GM20000 (cell line): ENCODE results near the gene CLCN2.

Experiments
- DNase-seq: peaks from one replicate; pipeline ENCODE4 v3.0.0; 2012; ENCODE audit warnings: low spot score
- TF ChIP-seq, protein P1 (sequence below): IDR thresholded peaks from 2 replicates; pipeline ENCODE4 v1.5.1; 2012; ENCODE audit warnings: mild to moderate bottlenecking, control low read depth; ENCODE audit errors: extremely low read depth, missing control alignments

CLCN2 gene

DNA sequence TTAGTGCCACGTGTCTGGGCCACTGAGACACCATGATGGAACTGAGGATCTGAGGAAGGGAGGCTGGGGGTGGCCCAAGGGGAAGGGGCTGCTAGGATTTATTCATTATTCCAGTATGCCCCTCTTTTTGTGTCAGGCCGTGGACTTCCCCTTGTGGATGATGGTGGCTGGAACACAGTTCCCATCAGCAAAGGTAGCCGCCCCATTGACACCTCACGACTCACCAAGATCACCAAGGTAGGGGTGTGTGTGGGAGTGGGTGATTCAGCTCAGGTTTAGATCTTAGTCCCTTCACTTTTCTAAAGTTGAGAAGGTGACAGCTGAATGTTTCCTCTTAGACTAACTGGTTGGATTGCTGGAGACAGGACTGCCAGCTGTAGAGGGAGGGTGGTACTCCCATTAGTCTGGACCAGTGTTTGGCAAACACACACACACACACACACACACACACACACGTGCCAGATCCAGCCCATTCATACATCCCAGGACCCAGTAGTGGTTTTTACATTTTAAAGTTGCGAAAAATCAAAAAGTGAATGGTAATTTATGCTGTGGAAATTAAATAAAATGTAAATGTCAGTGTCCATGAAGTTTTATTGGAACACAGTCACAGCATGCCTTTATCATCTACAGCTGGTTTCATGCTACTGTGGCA is 35.6 kb downstream of the CLCN2 start:
- no peak for DNase-seq
- TF ChIP-seq, protein P1, sequence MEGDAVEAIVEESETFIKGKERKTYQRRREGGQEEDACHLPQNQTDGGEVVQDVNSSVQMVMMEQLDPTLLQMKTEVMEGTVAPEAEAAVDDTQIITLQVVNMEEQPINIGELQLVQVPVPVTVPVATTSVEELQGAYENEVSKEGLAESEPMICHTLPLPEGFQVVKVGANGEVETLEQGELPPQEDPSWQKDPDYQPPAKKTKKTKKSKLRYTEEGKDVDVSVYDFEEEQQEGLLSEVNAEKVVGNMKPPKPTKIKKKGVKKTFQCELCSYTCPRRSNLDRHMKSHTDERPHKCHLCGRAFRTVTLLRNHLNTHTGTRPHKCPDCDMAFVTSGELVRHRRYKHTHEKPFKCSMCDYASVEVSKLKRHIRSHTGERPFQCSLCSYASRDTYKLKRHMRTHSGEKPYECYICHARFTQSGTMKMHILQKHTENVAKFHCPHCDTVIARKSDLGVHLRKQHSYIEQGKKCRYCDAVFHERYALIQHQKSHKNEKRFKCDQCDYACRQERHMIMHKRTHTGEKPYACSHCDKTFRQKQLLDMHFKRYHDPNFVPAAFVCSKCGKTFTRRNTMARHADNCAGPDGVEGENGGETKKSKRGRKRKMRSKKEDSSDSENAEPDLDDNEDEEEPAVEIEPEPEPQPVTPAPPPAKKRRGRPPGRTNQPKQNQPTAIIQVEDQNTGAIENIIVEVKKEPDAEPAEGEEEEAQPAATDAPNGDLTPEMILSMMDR = no peak

DNA sequence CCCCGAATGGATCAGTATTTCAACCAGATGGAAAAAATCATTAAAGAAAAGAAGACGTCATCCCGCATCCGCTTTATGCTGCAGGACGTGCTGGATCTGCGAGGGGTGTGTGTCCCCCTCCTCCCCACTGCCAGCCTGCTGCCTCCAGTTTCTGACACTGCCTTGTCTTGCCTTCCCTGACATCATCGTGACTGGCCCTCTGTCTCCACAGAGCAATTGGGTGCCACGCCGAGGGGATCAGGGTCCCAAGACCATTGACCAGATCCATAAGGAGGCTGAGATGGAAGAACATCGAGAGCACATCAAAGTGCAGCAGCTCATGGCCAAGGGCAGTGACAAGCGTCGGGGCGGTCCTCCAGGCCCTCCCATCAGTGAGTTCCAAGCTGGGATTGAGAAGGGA is 36.1 kb downstream of the CLCN2 start:
- no peak for DNase-seq
- TF ChIP-seq, protein P1 = no peak

DNA sequence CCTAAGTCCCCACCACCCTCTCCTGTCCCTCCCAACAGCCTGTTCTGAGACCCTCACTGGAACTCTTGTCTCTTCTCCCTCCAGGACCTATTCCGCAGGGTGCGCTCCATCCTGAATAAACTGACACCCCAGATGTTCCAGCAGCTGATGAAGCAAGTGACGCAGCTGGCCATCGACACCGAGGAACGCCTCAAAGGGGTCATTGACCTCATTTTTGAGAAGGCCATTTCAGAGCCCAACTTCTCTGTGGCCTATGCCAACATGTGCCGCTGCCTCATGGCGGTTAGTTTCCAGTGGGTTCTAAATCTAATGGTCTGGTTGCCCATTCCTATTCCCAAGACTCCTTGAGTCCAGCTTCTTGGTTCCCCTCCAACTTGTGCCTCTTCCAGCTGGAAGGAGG is 37.7 kb downstream of the CLCN2 start:
- TF ChIP-seq, protein P1 = no peak
- no peak for DNase-seq

DNA sequence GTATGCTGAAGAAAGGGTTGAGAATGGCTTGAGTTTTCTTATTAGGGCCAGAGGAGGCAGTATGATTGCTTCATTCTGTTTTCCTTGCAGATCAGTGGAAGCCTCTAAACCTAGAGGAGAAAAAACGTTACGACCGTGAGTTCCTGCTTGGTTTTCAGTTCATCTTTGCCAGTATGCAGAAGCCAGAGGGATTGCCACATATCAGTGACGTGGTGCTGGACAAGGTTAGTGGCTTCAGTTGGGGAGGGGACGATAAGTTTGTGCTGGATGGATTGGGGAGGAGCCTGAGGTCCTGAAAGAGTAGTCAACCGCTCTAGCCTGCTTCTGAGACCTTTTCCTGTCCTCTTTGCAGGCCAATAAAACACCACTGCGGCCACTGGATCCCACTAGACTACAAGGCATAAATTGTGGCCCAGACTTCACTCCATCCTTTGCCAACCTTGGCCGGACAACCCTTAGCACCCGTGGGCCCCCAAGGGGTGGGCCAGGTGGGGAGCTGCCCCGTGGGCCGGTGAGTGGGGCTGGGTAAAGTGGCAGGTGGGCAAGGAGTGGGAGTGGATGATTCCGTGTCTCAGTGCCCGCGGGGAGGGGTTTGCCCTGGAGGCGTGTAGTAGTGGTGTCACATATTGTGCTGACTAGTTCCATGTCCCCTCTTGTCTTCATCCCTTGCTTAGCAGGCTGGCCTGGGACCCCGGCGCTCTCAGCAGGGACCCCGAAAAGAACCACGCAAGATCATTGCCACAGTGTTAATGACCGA is 38.5 kb downstream of the CLCN2 start:
- TF ChIP-seq, protein P1 = no peak
- peak; percentile 6 for DNase-seq

DNA sequence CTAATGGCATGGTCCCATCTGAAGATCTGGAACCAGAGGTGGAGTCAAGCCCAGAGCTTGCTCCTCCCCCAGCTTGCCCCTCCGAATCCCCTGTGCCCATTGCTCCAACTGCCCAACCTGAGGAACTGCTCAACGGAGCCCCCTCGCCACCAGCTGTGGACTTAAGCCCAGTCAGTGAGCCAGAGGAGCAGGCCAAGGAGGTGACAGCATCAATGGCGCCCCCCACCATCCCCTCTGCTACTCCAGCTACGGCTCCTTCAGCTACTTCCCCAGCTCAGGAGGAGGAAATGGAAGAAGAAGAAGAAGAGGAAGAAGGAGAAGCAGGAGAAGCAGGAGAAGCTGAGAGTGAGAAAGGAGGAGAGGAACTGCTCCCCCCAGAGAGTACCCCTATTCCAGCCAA is 39.7 kb downstream of the CLCN2 start:
- DNase-seq = peak; percentile 2
- TF ChIP-seq, protein P1 = no peak

DNA sequence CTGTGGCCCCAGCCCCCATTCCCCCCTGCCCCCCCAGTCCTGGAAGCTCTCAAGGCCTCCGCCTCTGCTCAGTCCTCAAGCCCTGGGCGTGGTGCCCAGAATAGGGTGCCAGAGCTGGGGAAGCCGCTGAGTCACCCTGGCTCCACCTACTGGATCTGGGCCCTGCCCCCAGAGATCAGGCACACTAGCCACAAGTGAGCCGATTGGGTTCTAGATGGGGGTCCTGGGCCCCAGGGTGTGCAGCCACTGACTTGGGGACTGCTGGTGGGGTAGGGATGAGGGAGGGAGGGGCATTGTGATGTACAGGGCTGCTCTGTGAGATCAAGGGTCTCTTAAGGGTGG is 41.3 kb downstream of the CLCN2 start:
- TF ChIP-seq, protein P1 = no peak

DNA sequence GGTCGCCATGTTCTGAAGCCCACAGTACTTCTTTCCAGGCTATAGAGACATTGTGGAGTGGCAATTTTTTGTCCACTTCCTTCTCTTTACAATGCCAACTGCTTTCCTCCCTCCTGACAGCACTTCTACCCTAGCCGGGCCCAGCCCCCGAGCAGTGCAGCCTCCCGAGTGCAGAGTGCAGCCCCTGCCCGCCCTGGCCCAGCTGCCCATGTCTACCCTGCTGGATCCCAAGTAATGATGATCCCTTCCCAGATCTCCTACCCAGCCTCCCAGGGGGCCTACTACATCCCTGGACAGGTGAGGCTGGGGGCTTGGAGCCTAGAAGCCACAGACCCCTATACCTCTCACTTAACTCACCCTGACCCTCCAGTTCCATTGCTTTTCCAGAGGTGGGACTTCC is 44.2 kb downstream of the CLCN2 start:
- TF ChIP-seq, protein P1 = no peak
- DNase-seq = peak; percentile 7

More for the DNA sequence above, 41.3 kb downstream of the CLCN2 start:
- no peak for DNase-seq
